PC-3 (cell line): Measurements from ENCODE around the gene CDH4. TPM values are rescaled to one million over a fixed set of nuclear protein-coding genes. Genes with fewer than 3 reads are reported as not detected.

Source experiments
- ATAC-seq: fragments of 200-7000 bp; cut with Tn5 transposase; 2 replicates; pipeline ENCODE4 v1.9.1; 2020; ENCODE audit warnings: mild to moderate bottlenecking, moderate library complexity
- BruUV-seq: library from RNA; stranded (reverse); fragments of 400-500 nt; replicated peaks from 2 replicates; lab custom pipeline; 2021; lab: Mats Ljungman, UMichigan
- CTCF ChIA-PET: fragments of 300-600 bp; sonication (Branson Sonifier 250); formaldehyde crosslinking; loops from one replicate; lab custom pipeline; 2022; ENCODE audit warnings: antibody characterized with exemption; lab: Charles Lee
- POLR2A ChIA-PET: fragments of 300-600 bp; sonication (Branson Sonifier 250); formaldehyde crosslinking; loops from one replicate; lab custom pipeline; 2022; ENCODE audit warnings: antibody characterized with exemption; ENCODE audit not compliant: unreplicated experiment; lab: Charles Lee
- DNase-seq: peaks from one replicate; pipeline ENCODE4 v3.0.0-alpha.2; 2015
- H2AFZ ChIP-seq: fragments of 300-600 bp; sonication (generic); 2 replicates; pipeline ENCODE4 v1.6.0; 2016; ENCODE audit warnings: antibody characterized with exemption, low read length
- H3F3A ChIP-seq: fragments of 300-600 bp; sonication (generic); one replicate; pipeline ENCODE4 v1.6.0; 2017; ENCODE audit warnings: antibody characterized with exemption, low read length, control low read depth, mild to moderate bottlenecking; ENCODE audit not compliant: unreplicated experiment
- H3K27ac ChIP-seq: fragments of 300-600 bp; sonication (generic); 2 replicates; pipeline ENCODE4 v1.5.1; 2016; ENCODE audit warnings: mild to moderate bottlenecking, low read length
- H3K27me3 ChIP-seq: fragments of 300-600 bp; sonication (generic); 2 replicates; pipeline ENCODE4 v1.6.1; 2016; ENCODE audit warnings: low read length, mixed read lengths
- H3K36me3 ChIP-seq: fragments of 300-600 bp; sonication (generic); 2 replicates; pipeline ENCODE4 v1.6.1; 2016; ENCODE audit warnings: low read depth, mixed run types, low read length, mixed read lengths
- H3K4me1 ChIP-seq: fragments of 300-600 bp; sonication (generic); 2 replicates; pipeline ENCODE4 v1.5.1; 2016; ENCODE audit warnings: low read length; ENCODE audit not compliant: insufficient read depth
- H3K4me2 ChIP-seq: fragments of 300-600 bp; sonication (generic); 2 replicates; pipeline ENCODE4 v1.6.0; 2016; ENCODE audit warnings: low read length
- H3K4me3 ChIP-seq: fragments of 300-600 bp; sonication (generic); 2 replicates; pipeline ENCODE4 v1.5.1; 2016; ENCODE audit warnings: mild to moderate bottlenecking, low read length, mixed read lengths
- H3K79me2 ChIP-seq: fragments of 300-600 bp; sonication (generic); 2 replicates; pipeline ENCODE4 v1.6.1; 2017; ENCODE audit warnings: low read length, mixed read lengths
- H3K9ac ChIP-seq: fragments of 300-600 bp; sonication (generic); 2 replicates; pipeline ENCODE4 v1.6.0; 2016; ENCODE audit warnings: mild to moderate bottlenecking, low read length
- H3K9me2 ChIP-seq: fragments of 300-600 bp; sonication (generic); replicated peaks from 2 replicates; pipeline ENCODE4 v1.6.1; 2016; ENCODE audit warnings: mixed run types, low read length, mixed read lengths
- H3K9me3 ChIP-seq: fragments of 300-600 bp; sonication (generic); 2 replicates; pipeline ENCODE4 v1.6.1; 2016; ENCODE audit warnings: low read length, mixed read lengths
- H4K20me1 ChIP-seq: fragments of 300-600 bp; sonication (generic); 2 replicates; pipeline ENCODE4 v1.6.1; 2016; ENCODE audit warnings: low read length, mixed read lengths
- EZH2 ChIP-seq: fragments of 300-600 bp; sonication (generic); IDR thresholded peaks from one replicate; pipeline ENCODE4 v1.6.1; 2017; ENCODE audit warnings: antibody characterized with exemption, mild to moderate bottlenecking, low read length; ENCODE audit not compliant: unreplicated experiment
- EZH2phosphoT487 ChIP-seq: fragments of 300-600 bp; sonication (generic); IDR thresholded peaks from 2 replicates; pipeline ENCODE4 v1.6.1; 2018; ENCODE audit warnings: mild to moderate bottlenecking, antibody characterized with exemption, low read length, borderline replicate concordance
- intact Hi-C: fragments of 100-400 bp; cut with micrococcal nuclease; formaldehyde crosslinking; loops from 2 replicates; pipeline ENCODE4 v1.9.0; 2023
- total RNA-seq: library from RNA; depleted of rRNA; stranded (reverse); fragments of >200 nt; gene quantifications from 2 replicates; pipeline ENCODE4 v1.2.3, GENCODE V29; 2014
- TF ChIP-seq, protein P1 (sequence below): fragments of 300-600 bp; sonication (generic); conservative IDR thresholded peaks from 2 replicates; pipeline ENCODE4 v1.5.1; 2017; ENCODE audit warnings: antibody characterized with exemption, low read depth, mild to moderate bottlenecking, low read length

CDH4 gene
- total RNA-seq, 1 experiment from 2014 or later = not detected

DNA sequence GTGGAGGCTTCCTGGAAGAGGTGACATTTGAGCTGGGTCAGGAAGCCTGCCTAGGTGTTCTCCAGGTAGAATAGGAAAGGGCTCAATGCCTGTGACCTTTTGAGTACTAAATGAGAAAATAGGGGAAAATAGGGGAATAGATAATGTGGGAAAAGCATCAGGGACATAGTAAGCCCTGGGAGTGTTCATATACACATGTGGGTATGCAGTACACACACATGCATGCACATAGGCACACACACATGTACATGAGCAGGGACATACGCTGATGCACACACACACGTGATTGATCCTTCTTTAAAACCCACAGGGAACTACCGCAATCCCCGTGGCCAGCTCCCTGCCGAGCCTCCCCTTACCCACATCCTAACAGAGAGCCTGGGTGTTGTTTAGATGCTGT is 351.7 kb downstream of the CDH4 start:
- H4K20me1 ChIP-seq = no peaks in the 10 kb centered on the region
- no TSS peak for BruUV-seq
- H3K4me1 ChIP-seq = no peaks in the 10 kb centered on the region
- POLR2A ChIA-PET = no interaction called here
- H3F3A ChIP-seq = no peaks in the 10 kb centered on the region
- DNase-seq = no peak
- TF ChIP-seq EZH2 (no peak), EZH2phosphoT487 (no peak)
- TF ChIP-seq, protein P1, sequence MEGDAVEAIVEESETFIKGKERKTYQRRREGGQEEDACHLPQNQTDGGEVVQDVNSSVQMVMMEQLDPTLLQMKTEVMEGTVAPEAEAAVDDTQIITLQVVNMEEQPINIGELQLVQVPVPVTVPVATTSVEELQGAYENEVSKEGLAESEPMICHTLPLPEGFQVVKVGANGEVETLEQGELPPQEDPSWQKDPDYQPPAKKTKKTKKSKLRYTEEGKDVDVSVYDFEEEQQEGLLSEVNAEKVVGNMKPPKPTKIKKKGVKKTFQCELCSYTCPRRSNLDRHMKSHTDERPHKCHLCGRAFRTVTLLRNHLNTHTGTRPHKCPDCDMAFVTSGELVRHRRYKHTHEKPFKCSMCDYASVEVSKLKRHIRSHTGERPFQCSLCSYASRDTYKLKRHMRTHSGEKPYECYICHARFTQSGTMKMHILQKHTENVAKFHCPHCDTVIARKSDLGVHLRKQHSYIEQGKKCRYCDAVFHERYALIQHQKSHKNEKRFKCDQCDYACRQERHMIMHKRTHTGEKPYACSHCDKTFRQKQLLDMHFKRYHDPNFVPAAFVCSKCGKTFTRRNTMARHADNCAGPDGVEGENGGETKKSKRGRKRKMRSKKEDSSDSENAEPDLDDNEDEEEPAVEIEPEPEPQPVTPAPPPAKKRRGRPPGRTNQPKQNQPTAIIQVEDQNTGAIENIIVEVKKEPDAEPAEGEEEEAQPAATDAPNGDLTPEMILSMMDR = no peak
- no peaks in the 10 kb centered on the region for H3K9me3 ChIP-seq
- no peak overlapping the region for H3K9ac ChIP-seq
- ATAC-seq = no peak
- intact Hi-C loops = no loop called here
- CTCF ChIA-PET = no interaction called here
- H3K4me2 ChIP-seq = no peak overlapping the region
- H3K79me2 ChIP-seq = no peaks in the 10 kb centered on the region
- H3K9me2 ChIP-seq = no peaks in the 10 kb centered on the region
- no peak overlapping the region for H2AFZ ChIP-seq
- peaks cover 34% of the 10 kb centered on the region for H3K27me3 ChIP-seq
- no peak overlapping the region for H3K27ac ChIP-seq
- no peak overlapping the region for H3K4me3 ChIP-seq
- no peaks in the 10 kb centered on the region for H3K36me3 ChIP-seq

DNA sequence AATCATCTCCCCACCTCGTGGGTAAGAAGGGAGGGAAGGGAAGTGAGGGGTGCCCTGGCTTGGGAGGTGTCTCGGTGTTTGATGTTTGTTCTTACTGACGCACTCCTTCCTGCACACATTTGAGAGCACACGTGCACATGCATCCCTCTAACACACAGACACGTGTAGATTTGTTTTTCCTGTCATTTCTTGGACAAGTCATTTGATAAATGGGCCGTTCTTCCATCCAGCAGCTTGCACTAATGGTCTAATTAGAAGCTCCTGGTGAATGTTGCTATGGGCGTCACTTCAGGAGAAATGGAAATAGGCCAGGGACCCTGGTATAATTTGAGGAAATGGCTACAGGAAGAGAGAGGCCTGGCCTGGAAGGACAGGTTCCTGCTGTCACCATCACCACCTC is 352.5 kb downstream of the CDH4 start:
- H4K20me1 ChIP-seq = no peaks in the 10 kb centered on the region
- ChIA-PET POLR2A (no interaction called here), CTCF (no interaction called here)
- H3K4me2 ChIP-seq = no peak overlapping the region
- intact Hi-C loops = no loop called here
- no peak overlapping the region for H3K9ac ChIP-seq
- H3K9me3 ChIP-seq = no peaks in the 10 kb centered on the region
- no TSS peak for BruUV-seq
- H3K9me2 ChIP-seq = no peaks in the 10 kb centered on the region
- no peak for ATAC-seq
- H3F3A ChIP-seq = no peaks in the 10 kb centered on the region
- TF ChIP-seq EZH2phosphoT487 (no peak), EZH2 (no peak)
- TF ChIP-seq, protein P1 = no peak
- no peak overlapping the region for H3K4me3 ChIP-seq
- H3K27me3 ChIP-seq = peaks cover 27% of the 10 kb centered on the region
- no peaks in the 10 kb centered on the region for H3K4me1 ChIP-seq
- no peak for DNase-seq
- H3K36me3 ChIP-seq = no peaks in the 10 kb centered on the region
- no peak overlapping the region for H3K27ac ChIP-seq
- no peak overlapping the region for H2AFZ ChIP-seq
- H3K79me2 ChIP-seq = no peaks in the 10 kb centered on the region

DNA sequence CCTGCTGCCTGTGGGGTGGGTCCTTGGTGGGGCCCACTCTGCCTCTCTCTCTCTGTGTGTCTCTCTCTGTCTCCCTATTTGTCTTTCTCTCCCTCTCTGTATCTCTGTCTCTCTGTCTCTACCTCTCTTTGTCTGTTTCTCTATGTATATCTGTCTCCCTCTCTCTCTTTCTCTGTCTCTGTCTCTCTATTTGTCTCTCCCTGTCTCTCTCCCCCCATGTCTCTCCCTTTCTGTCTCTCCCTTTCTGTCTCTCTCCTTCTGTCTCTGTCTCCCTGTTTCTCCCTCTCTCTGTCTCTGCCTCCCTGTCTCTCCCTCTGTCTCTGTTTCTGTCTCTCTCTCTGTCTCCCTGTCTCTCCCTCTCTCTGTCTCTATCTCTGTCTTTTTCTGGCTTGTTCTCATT is 353.2 kb downstream of the CDH4 start:
- no peaks in the 10 kb centered on the region for H3F3A ChIP-seq
- no peak overlapping the region for H3K9ac ChIP-seq
- H2AFZ ChIP-seq = no peak overlapping the region
- no peak overlapping the region for H3K4me3 ChIP-seq
- no TSS peak for BruUV-seq
- H3K27me3 ChIP-seq = peaks cover 19% of the 10 kb centered on the region; the same call in 1 of the 2 replicates
- TF ChIP-seq, protein P1 = no peak
- TF ChIP-seq EZH2phosphoT487 (no peak), EZH2 (no peak)
- intact Hi-C loops = no loop called here
- CTCF ChIA-PET = no interaction called here
- POLR2A ChIA-PET = no interaction called here
- no peak overlapping the region for H3K4me2 ChIP-seq
- H3K9me2 ChIP-seq = no peaks in the 10 kb centered on the region
- H3K27ac ChIP-seq = no peak overlapping the region
- H4K20me1 ChIP-seq = no peaks in the 10 kb centered on the region
- DNase-seq (no peak), ATAC-seq (no peak)
- no peaks in the 10 kb centered on the region for H3K79me2 ChIP-seq
- no peaks in the 10 kb centered on the region for H3K36me3 ChIP-seq
- H3K4me1 ChIP-seq = no peaks in the 10 kb centered on the region
- H3K9me3 ChIP-seq = no peaks in the 10 kb centered on the region
